Stimulated activated CD4-positive, alpha-beta T cell treated with anti-CD3 and anti-CD28 coated beads, TNF-alpha, amount 100 ng/mL, for 1 hour (primary cell): ENCODE measurements around the gene RNF130.
A peak's percentile ranks its signal among the peaks of the same experiment; 100 is the strongest.
"Not testable (repeated sequence)": the region's sequence is repeated elsewhere in the genome, so short reads cannot be mapped to it uniquely, and the experiment has no call there.

Source experiments
- DNase-seq, 3 donors: peaks; one replicate each; pipeline ENCODE4 v3.0.0-alpha.2; 2020; ENCODE audit warnings: low read depth in 3 of 3, low spot score in 1 of 3

RNF130 gene

GRCh38 chr5:180103487-180104167, 32.1 kb upstream of the RNF130 start:
- no peak for DNase-seq

- DNase-seq: no peak
These were observed 31.1 kb upstream of the RNF130 start for GRCh38 chr5:180102636-180103035.

- DNase-seq: no peak
These were observed 30.0 kb upstream of the RNF130 start for GRCh38 chr5:180101451-180102105.

GRCh38 chr5:180100621-180101450, 29.3 kb upstream of the RNF130 start:
- DNase-seq: no peak

- DNase-seq: no peak
These were observed 28.4 kb upstream of the RNF130 start for GRCh38 chr5:180099733-180100611.

- no peak for DNase-seq
These were observed 27.6 kb upstream of the RNF130 start for GRCh38 chr5:180098991-180099732.

GRCh38 chr5:180098526-180098925, 27.0 kb upstream of the RNF130 start:
- no peak for DNase-seq

GRCh38 chr5:180097926-180098325, 26.4 kb upstream of the RNF130 start:
- no peak for DNase-seq

GRCh38 chr5:180097163-180097894, 25.8 kb upstream of the RNF130 start:
- DNase-seq: no peak

GRCh38 chr5:180096616-180097015, 25.1 kb upstream of the RNF130 start:
- no peak for DNase-seq

GRCh38 chr5:180095545-180095944, 24.0 kb upstream of the RNF130 start:
- DNase-seq: no peak

GRCh38 chr5:180093651-180094382, 22.3 kb upstream of the RNF130 start:
- DNase-seq: no peak

- DNase-seq: no peak
These were observed 21.7 kb upstream of the RNF130 start for GRCh38 chr5:180093241-180093640.

- no peak for DNase-seq
These were observed 19.4 kb upstream of the RNF130 start for GRCh38 chr5:180090769-180091546.

- DNase-seq: peak; percentile 27 to 76 (median 64)
These were observed 18.7 kb upstream of the RNF130 start for GRCh38 chr5:180090098-180090768.

- DNase-seq: not testable (repeated sequence)
These were observed 18.1 kb upstream of the RNF130 start for GRCh38 chr5:180089628-180090027.

- DNase-seq: no peak
These were observed 17.0 kb upstream of the RNF130 start for GRCh38 chr5:180088561-180088960.
